Naive thymus-derived CD4-positive, alpha-beta T cell (primary cell): ENCODE results near the gene RPTOR. TPM values are rescaled to one million over a fixed set of nuclear protein-coding genes. Genes with fewer than 3 reads are reported as not detected.

Experiments used
- ATAC-seq: fragments of 150-1000 bp; cut with Tn5 transposase; 2 replicates; pipeline ENCODE4 v1.10.0; 2021; ENCODE audit warnings: mild to moderate bottlenecking, moderate library complexity
- CTCF ChIA-PET: fragments of 350-600 bp; sonication (Branson Sonifier 250); formaldehyde crosslinking; loops from one replicate; lab custom pipeline; 2021; ENCODE audit warnings: antibody characterized with exemption; lab: Charles Lee
- POLR2A ChIA-PET: fragments of 350-600 bp; sonication (Branson Sonifier 250); formaldehyde crosslinking; loops from one replicate; lab custom pipeline; 2021; ENCODE audit warnings: antibody characterized with exemption, inconsistent platforms; lab: Charles Lee
- DNase-seq, 9 donors: peaks; one replicate each; pipeline versions ENCODE4 v3.0.0 to v3.0.0-alpha.2; 2020 to 2022; ENCODE audit warnings: mixed read lengths in 1 of 9
- H3K27ac ChIP-seq: one replicate; pipeline ENCODE4 v1.7.0; 2013; ENCODE audit warnings: mild to moderate bottlenecking, low read depth, low read length, moderate library complexity
- H3K27me3 ChIP-seq, 2 donors: one replicate each; pipeline ENCODE4 v1.7.0; 2013; ENCODE audit warnings: low read length in 2 of 2, mild to moderate bottlenecking in 2 of 2, moderate library complexity in 2 of 2; ENCODE audit not compliant: control insufficient read depth in 2 of 2, insufficient read depth in 2 of 2
- H3K36me3 ChIP-seq, 3 experiments: 1 replicate in 2 of 3; 2 replicates in 1 of 3; pipeline ENCODE4 v1.7.0; 2013; ENCODE audit warnings: low read length in 3 of 3, mild to moderate bottlenecking in 3 of 3, moderate library complexity in 1 of 3; ENCODE audit not compliant: insufficient read depth in 3 of 3, control insufficient read depth in 2 of 3
- H3K4me1 ChIP-seq, 2 donors: one replicate each; pipeline ENCODE4 v1.7.0; 2013; ENCODE audit warnings: low read length in 2 of 2, mild to moderate bottlenecking in 2 of 2, moderate library complexity in 1 of 2; ENCODE audit not compliant: control insufficient read depth in 2 of 2, insufficient read depth in 2 of 2
- H3K4me3 ChIP-seq: 2 replicates; pipeline ENCODE4 v1.7.0; 2013; ENCODE audit warnings: mild to moderate bottlenecking, low read length
- H3K9me3 ChIP-seq, 3 experiments: 1 replicate in 2 of 3; 2 replicates in 1 of 3; pipeline ENCODE4 v1.7.0; 2013; ENCODE audit warnings: low read length in 3 of 3; ENCODE audit not compliant: control insufficient read depth in 2 of 3
- H3K27ac Mint-ChIP-seq, 9 donors: one replicate each; pipeline ENCODE4 v1.8.0; 2020 to 2022; ENCODE audit warnings: mixed read lengths in 9 of 9, mild to moderate bottlenecking in 8 of 9, moderate library complexity in 5 of 9, inconsistent platforms in 2 of 9
- H3K27me3 Mint-ChIP-seq, 5 donors: one replicate each; pipeline ENCODE4 v1.8.0; 2021 to 2022; ENCODE audit warnings: mixed read lengths in 5 of 5, mild to moderate bottlenecking in 1 of 5
- H3K36me3 Mint-ChIP-seq, 5 donors: one replicate each; pipeline ENCODE4 v1.8.0; 2020 to 2022; ENCODE audit warnings: mixed read lengths in 5 of 5, mild to moderate bottlenecking in 3 of 5, inconsistent platforms in 1 of 5
- H3K4me1 Mint-ChIP-seq, 7 donors: one replicate each; pipeline ENCODE4 v1.8.0; 2020 to 2022; ENCODE audit warnings: mixed read lengths in 7 of 7, mild to moderate bottlenecking in 3 of 7, inconsistent platforms in 1 of 7
- H3K4me3 Mint-ChIP-seq, 10 donors: one replicate each; pipeline ENCODE4 v1.8.0; 2020 to 2022; ENCODE audit warnings: mild to moderate bottlenecking in 10 of 10, mixed read lengths in 10 of 10, moderate library complexity in 6 of 10, inconsistent platforms in 2 of 10
- H3K9me3 Mint-ChIP-seq, 11 donors: one replicate each; pipeline ENCODE4 v1.8.0; 2020 to 2022; ENCODE audit warnings: mixed read lengths in 11 of 11, mild to moderate bottlenecking in 4 of 11, inconsistent platforms in 1 of 11, moderate library complexity in 1 of 11
- intact Hi-C, 2 donors: fragments of 100-400 bp; cut with micrococcal nuclease; formaldehyde crosslinking; loops; one replicate each; pipeline ENCODE4 v1.15.1; 2023
- polyA plus RNA-seq, 2 donors: library from polyadenylated mRNA; unstranded; fragments of 300-500 nt; fragmentation: Illumina TruSeq; gene quantifications; one replicate each; pipeline ENCODE4 v1.2.3, GENCODE V29; 2021
- total RNA-seq, 6 experiments: library from RNA in 5 of 6; stranded (reverse) in 5 of 6; gene quantifications; 1 replicate in 5 of 6; 2 replicates in 1 of 6; pipeline ENCODE4 v1.2.3 and lab custom pipeline; 2021 to 2026

The RPTOR gene
- total and polyA plus RNA-seq, 7 experiments from 2014 or later, result 10.9 to 89.8 (median 59.9) TPM

GRCh38 chr17:80890921-80891396 lies 346.3 kb downstream of the RPTOR start:
- H3K4me3 Mint-ChIP-seq, result peak overlapping the region in 8 of 10 donors; percentile 3 to 89 (median 66)
- peaks cover 38 to 39% of the 10 kb centered on the region in 2 donors for H3K4me1 ChIP-seq
- POLR2A ChIA-PET, result interaction anchor here (0.8 to 2.0 kb wide), 3 partner anchors 110 to 436 kb away, joined by 3 to 7 read pairs (median 4); no protein-coding TSS in a partner anchor

GRCh38 chr17:80891397-80892018 lies 346.9 kb downstream of the RPTOR start:
- Histone ChIP-seq H3K27me3 (no peaks in the 10 kb centered on the region), H3K36me3 (peaks cover 0 to 71% (median 11%) of the 10 kb centered on the region in 3 experiments), H3K27ac (peak overlapping the region; percentile 66), H3K4me1 (peaks cover 38 to 39% of the 10 kb centered on the region in 2 donors), H3K9me3 (no peaks in the 10 kb centered on the region), H3K4me3 (peak overlapping the region; percentile 40)
- ATAC-seq, result peak; percentile 81
- peaks cover 12 to 73% (median 40%) of the 10 kb centered on the region in 7 donors for H3K4me1 Mint-ChIP-seq
- ChIA-PET CTCF (interaction anchor here (0.6 kb wide), 1 partner anchor 9 kb away, joined by 4 read pairs; no protein-coding TSS in a partner anchor), POLR2A (interaction anchor here (0.8 to 2.0 kb wide), 4 partner anchors 14 to 437 kb away, joined by 3 to 7 read pairs (median 4); no protein-coding TSS in a partner anchor)
- H3K27me3 Mint-ChIP-seq, result no peaks in the 10 kb centered on the region
- H3K9me3 Mint-ChIP-seq, result no peaks in the 10 kb centered on the region
- intact Hi-C loops, result loop anchor here (1.0 to 10.0 kb wide), 11 partner anchors 14 to 744 kb away; partner anchors contain the start of genes EIF4A3 (in 1 of the 2) and RPTOR (in 1 of the 2)
- peak overlapping the region; percentile 60 to 89 (median 72) for H3K4me3 Mint-ChIP-seq
- peak; percentile 30 to 76 (median 52) for DNase-seq
- H3K27ac Mint-ChIP-seq, result peak overlapping the region; percentile 79 to 100 (median 93)
- H3K36me3 Mint-ChIP-seq, result peaks cover 4 to 58% (median 27%) of the 10 kb centered on the region in 5 donors

More at GRCh38 chr17:80890921-80891396, 346.3 kb downstream of the RPTOR start:
- DNase-seq (no peak), ATAC-seq (no peak)
- H3K27me3 ChIP-seq, result no peaks in the 10 kb centered on the region
- H3K36me3 Mint-ChIP-seq, result peaks cover 4 to 62% (median 26%) of the 10 kb centered on the region in 5 donors
- intact Hi-C loops, result loop anchor here (1.0 to 10.0 kb wide), 9 partner anchors 14 to 744 kb away; partner anchors contain the start of genes EIF4A3 (in 1 of the 2) and RPTOR (in 1 of the 2)
- H3K27me3 Mint-ChIP-seq, result no peaks in the 10 kb centered on the region
- CTCF ChIA-PET, result no interaction called here
- no peaks in the 10 kb centered on the region for H3K9me3 ChIP-seq
- H3K4me1 Mint-ChIP-seq, result peaks cover 12 to 71% (median 40%) of the 10 kb centered on the region in 7 donors
- peak overlapping the region; percentile 15 to 100 (median 93) for H3K27ac Mint-ChIP-seq
- no peaks in the 10 kb centered on the region for H3K9me3 Mint-ChIP-seq
- H3K27ac ChIP-seq, result peak overlapping the region; percentile 66
- H3K4me3 ChIP-seq, result peak overlapping the region; percentile 40
- H3K36me3 ChIP-seq, result peaks cover 0 to 76% (median 11%) of the 10 kb centered on the region in 3 experiments

GRCh38 chr17:80892019-80892855 lies 347.6 kb downstream of the RPTOR start:
- Mint-ChIP-seq H3K9me3 (no peaks in the 10 kb centered on the region), H3K27me3 (no peaks in the 10 kb centered on the region), H3K36me3 (peaks cover 4 to 58% (median 30%) of the 10 kb centered on the region in 5 donors), H3K4me1 (peaks cover 12 to 80% (median 40%) of the 10 kb centered on the region in 7 donors), H3K4me3 (peak overlapping the region in 8 of 10 donors; percentile 64 to 89 (median 74)), H3K27ac (peak overlapping the region; percentile 79 to 100 (median 93))
- ATAC-seq, result peak; percentile 86
- H3K4me1 ChIP-seq, result peaks cover 38 to 39% of the 10 kb centered on the region in 2 donors
- no peaks in the 10 kb centered on the region for H3K27me3 ChIP-seq
- ChIA-PET CTCF (interaction anchor here (0.6 kb wide), 1 partner anchor 10 kb away, joined by 4 read pairs; no protein-coding TSS in a partner anchor), POLR2A (interaction anchor here (0.8 to 2.0 kb wide), 4 partner anchors 15 to 437 kb away, joined by 3 to 7 read pairs (median 4); no protein-coding TSS in a partner anchor)
- peaks cover 0 to 66% (median 11%) of the 10 kb centered on the region in 3 experiments for H3K36me3 ChIP-seq
- no peaks in the 10 kb centered on the region for H3K9me3 ChIP-seq
- H3K27ac ChIP-seq, result peak overlapping the region; percentile 66
- DNase-seq, result peak in 7 of 9 donors; percentile 17 to 81 (median 48)
- peak overlapping the region; percentile 40 for H3K4me3 ChIP-seq
- intact Hi-C loops, result loop anchor here (1.0 to 10.0 kb wide), 8 partner anchors 15 to 745 kb away; partner anchors contain the start of genes EIF4A3 (in 1 of the 2) and RPTOR (in 1 of the 2)

GRCh38 chr17:80892900-80893603 lies 348.4 kb downstream of the RPTOR start:
- ChIA-PET CTCF (interaction anchor here (0.7 kb wide), 2 partner anchors 35 to 297 kb away, joined by 3 to 4 read pairs; no protein-coding TSS in a partner anchor), POLR2A (interaction anchor here (0.7 to 2.0 kb wide), 3 partner anchors 16 to 438 kb away, joined by 3 to 7 read pairs (median 5); no protein-coding TSS in a partner anchor)
- Histone ChIP-seq H3K4me3 (no peak overlapping the region), H3K27ac (peak overlapping the region; percentile 66), H3K4me1 (peaks cover 38 to 39% of the 10 kb centered on the region in 2 donors), H3K27me3 (no peaks in the 10 kb centered on the region), H3K36me3 (peaks cover 0 to 60% (median 9%) of the 10 kb centered on the region in 3 experiments), H3K9me3 (no peaks in the 10 kb centered on the region)
- Mint-ChIP-seq H3K36me3 (peaks cover 4 to 62% (median 33%) of the 10 kb centered on the region in 5 donors), H3K4me1 (peaks cover 12 to 88% (median 40%) of the 10 kb centered on the region in 7 donors), H3K27me3 (no peaks in the 10 kb centered on the region), H3K27ac (peak overlapping the region in 7 of 9 donors; percentile 10 to 100 (median 92)), H3K9me3 (no peaks in the 10 kb centered on the region), H3K4me3 (peak overlapping the region in 2 of 10 donors; percentile 10 to 89)
- intact Hi-C loops, result loop anchor here (1.0 to 10.0 kb wide), 8 partner anchors 16 to 746 kb away; partner anchors contain the start of genes EIF4A3 (in 1 of the 2) and RPTOR (in 1 of the 2)
- ATAC-seq, result no peak
- no peak for DNase-seq

- Mint-ChIP-seq H3K4me1 (peaks cover 12 to 89% (median 42%) of the 10 kb centered on the region in 7 donors), H3K27me3 (no peaks in the 10 kb centered on the region), H3K9me3 (no peaks in the 10 kb centered on the region), H3K4me3 (peak overlapping the region in 1 of 10 donors; percentile 89), H3K36me3 (peaks cover 4 to 63% (median 37%) of the 10 kb centered on the region in 5 donors), H3K27ac (peak overlapping the region in 6 of 9 donors; percentile 17 to 97 (median 74))
- ChIA-PET POLR2A (interaction anchor here (0.6 to 0.7 kb wide), 2 partner anchors 86 to 113 kb away, joined by 3 read pairs; no protein-coding TSS in a partner anchor), CTCF (no interaction called here)
- H3K36me3 ChIP-seq, result peaks cover 0 to 53% (median 9%) of the 10 kb centered on the region in 3 experiments
- H3K9me3 ChIP-seq, result no peaks in the 10 kb centered on the region
- no peak overlapping the region for H3K27ac ChIP-seq
- intact Hi-C loops, result loop anchor here (5.0 to 10.0 kb wide), 5 partner anchors 62 to 747 kb away; partner anchors contain the start of genes EIF4A3 (in 1 of the 2) and RPTOR (in 1 of the 2)
- peaks cover 38 to 40% of the 10 kb centered on the region in 2 donors for H3K4me1 ChIP-seq
- no peak for ATAC-seq
- no peak for DNase-seq
- H3K27me3 ChIP-seq, result no peaks in the 10 kb centered on the region
- H3K4me3 ChIP-seq, result no peak overlapping the region
Measured at GRCh38 chr17:80893604-80894438, 349.2 kb downstream of the RPTOR start.
